Gastrocnemius medialis (tissue), 4 donors: ENCODE data around the gene SEC22A. TPM values are rescaled to one million over a fixed set of nuclear protein-coding genes. Genes with fewer than 3 reads are reported as not detected.
"Not testable (repeated sequence)": the region's sequence is repeated elsewhere in the genome, so short reads cannot be mapped to it uniquely, and the experiment has no call there.

Experiments used
- ATAC-seq, 2 donors: fragments of 150-250 bp; one replicate each; pipeline ENCODE4 v1.9.1; 2016
- DNase-seq, 2 donors: peaks; one replicate each; pipeline ENCODE4 v3.0.0-alpha.2; 2019
- H3K27ac ChIP-seq, 4 donors: fragments of 200-600 bp; sonication (generic); 1 replicate in 1 of 4; 2 replicates in 3 of 4; pipeline ENCODE4 v1.5.1; 2016 to 2018; ENCODE audit warnings: mild to moderate bottlenecking in 2 of 4, moderate library complexity in 1 of 4
- H3K27me3 ChIP-seq, 3 donors: fragments of 200-600 bp; sonication (generic) in 2 of 3; 1 replicate in 1 of 3; 2 replicates in 2 of 3; pipeline versions ENCODE4 v1.5.1 to v1.6.0; 2016 to 2019; ENCODE audit warnings: mild to moderate bottlenecking in 1 of 3, moderate library complexity in 1 of 3
- H3K36me3 ChIP-seq, 2 donors: fragments of 200-600 bp; sonication (generic) in 1 of 2; one replicate each; pipeline ENCODE4 v1.5.1; 2017 to 2018
- H3K4me1 ChIP-seq, 2 donors: fragments of 200-600 bp; sonication (generic) in 1 of 2; one replicate each; pipeline ENCODE4 v1.5.1; 2016 to 2017; ENCODE audit warnings: mild to moderate bottlenecking in 2 of 2
- H3K4me3 ChIP-seq, 4 donors: fragments of 200-600 bp; sonication (generic) in 3 of 4; 1 replicate in 1 of 4; 2 replicates in 3 of 4; pipeline ENCODE4 v1.5.1; 2016 to 2019; ENCODE audit warnings: mild to moderate bottlenecking in 2 of 4
- H3K9me3 ChIP-seq, 3 donors: fragments of 200-600 bp; sonication (generic) in 2 of 3; 1 replicate in 1 of 3; 2 replicates in 2 of 3; pipeline ENCODE4 v1.5.1; 2016 to 2019
- POLR2A ChIP-seq, 2 donors: fragments of 450-650 bp; IDR thresholded peaks; one replicate each; pipeline ENCODE4 v1.6.1; 2017; ENCODE audit warnings: antibody characterized with exemption in 2 of 2, mild to moderate bottlenecking in 2 of 2, moderate library complexity in 2 of 2
- in situ Hi-C, 4 donors: fragments of 200-750 bp; cut with MboI; loops; one replicate each; pipeline versions ENCODE4 v1.15.0 to v1.8.0; 2017; ENCODE audit warnings: low sequenced_read_pairs in 4 of 4
- intact Hi-C: fragments of 100-400 bp; cut with DNase I; formaldehyde crosslinking; loops from one replicate; pipeline ENCODE4 v1.15.1; 2023; ENCODE audit warnings: low total_unique reads
- total RNA-seq, 4 donors: library from RNA; depleted of rRNA; stranded (reverse); fragments of >200 nt; gene quantifications; one replicate each; pipeline versions ENCODE4 v1.1.0 to v1.2.3, GENCODE V29; 2016
- TF ChIP-seq, protein P1 (sequence below), 5 experiments: fragments of 450-650 bp in 3 of 5; fragments of 200-600 bp in 2 of 5; sonication (generic) in 2 of 5; IDR thresholded peaks in 4 of 5; conservative IDR thresholded peaks in 1 of 5; 1 replicate in 4 of 5; 2 replicates in 1 of 5; pipeline ENCODE4 v1.5.1; 2016 to 2019; ENCODE audit warnings: antibody characterized with exemption in 5 of 5, mild to moderate bottlenecking in 3 of 5, moderate library complexity in 3 of 5

SEC22A gene
- total RNA-seq, 4 donors from 2014 or later = 13.8 to 22.6 (median 16.8) TPM

DNA sequence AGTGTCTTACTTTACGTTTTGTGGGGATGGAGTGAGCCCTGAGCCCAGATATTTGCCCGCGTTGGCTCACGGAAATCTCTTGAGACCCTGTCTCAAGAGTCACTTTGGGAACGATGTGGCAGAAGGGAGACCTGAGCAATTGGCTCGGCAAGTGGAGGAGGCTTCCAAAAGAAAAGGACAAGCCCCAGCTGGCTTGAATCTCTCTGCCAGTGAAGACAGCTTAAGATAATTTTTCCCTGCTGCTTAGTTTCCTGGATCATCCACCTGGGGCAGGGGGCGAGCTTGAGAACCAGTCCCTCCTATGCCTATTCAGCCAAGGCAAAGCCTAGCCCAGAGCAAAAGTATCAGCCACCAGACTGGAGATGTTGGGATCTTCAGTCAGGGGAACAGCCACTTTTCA, 708 bp downstream of the SEC22A start:
- no peak for DNase-seq
- Histone ChIP-seq H3K27me3 (no peaks in the 10 kb centered on the region), H3K36me3 (no peaks in the 10 kb centered on the region), H3K4me3 (peak overlapping the region; percentile 84 to 99 (median 96)), H3K4me1 (peaks cover 15% of the 10 kb centered on the region in 2 donors), H3K27ac (peak overlapping the region; percentile 88 to 93 (median 92)), H3K9me3 (no peaks in the 10 kb centered on the region)
- in situ Hi-C loops (no loop called here), intact Hi-C loops (loop anchor here (5.0 kb wide), 1 partner anchor 135 kb away; the partner anchor contains the start of gene PDIA5)
- TF ChIP-seq, protein P1, sequence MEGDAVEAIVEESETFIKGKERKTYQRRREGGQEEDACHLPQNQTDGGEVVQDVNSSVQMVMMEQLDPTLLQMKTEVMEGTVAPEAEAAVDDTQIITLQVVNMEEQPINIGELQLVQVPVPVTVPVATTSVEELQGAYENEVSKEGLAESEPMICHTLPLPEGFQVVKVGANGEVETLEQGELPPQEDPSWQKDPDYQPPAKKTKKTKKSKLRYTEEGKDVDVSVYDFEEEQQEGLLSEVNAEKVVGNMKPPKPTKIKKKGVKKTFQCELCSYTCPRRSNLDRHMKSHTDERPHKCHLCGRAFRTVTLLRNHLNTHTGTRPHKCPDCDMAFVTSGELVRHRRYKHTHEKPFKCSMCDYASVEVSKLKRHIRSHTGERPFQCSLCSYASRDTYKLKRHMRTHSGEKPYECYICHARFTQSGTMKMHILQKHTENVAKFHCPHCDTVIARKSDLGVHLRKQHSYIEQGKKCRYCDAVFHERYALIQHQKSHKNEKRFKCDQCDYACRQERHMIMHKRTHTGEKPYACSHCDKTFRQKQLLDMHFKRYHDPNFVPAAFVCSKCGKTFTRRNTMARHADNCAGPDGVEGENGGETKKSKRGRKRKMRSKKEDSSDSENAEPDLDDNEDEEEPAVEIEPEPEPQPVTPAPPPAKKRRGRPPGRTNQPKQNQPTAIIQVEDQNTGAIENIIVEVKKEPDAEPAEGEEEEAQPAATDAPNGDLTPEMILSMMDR (IDR thresholded peaks at IDR 0.05 in 4 of 5, conservative IDR thresholded peaks at IDR 0.05 in 1 of 5) = no peak
- ATAC-seq = no peak

GRCh38 chr3:123218990-123219389, 17.2 kb downstream of the SEC22A start:
- Histone ChIP-seq H3K27ac (no peak overlapping the region), H3K36me3 (no peaks in the 10 kb centered on the region), H3K27me3 (no peaks in the 10 kb centered on the region), H3K4me3 (no peak overlapping the region), H3K4me1 (no peaks in the 10 kb centered on the region), H3K9me3 (no peaks in the 10 kb centered on the region)
- ATAC-seq (no peak), DNase-seq (no peak)
- in situ Hi-C loops (no loop called here), intact Hi-C loops (no loop called here)
- TF ChIP-seq, protein P1 (IDR thresholded peaks at IDR 0.05 in 4 of 5, conservative IDR thresholded peaks at IDR 0.05 in 1 of 5) = no peak
- TF ChIP-seq POLR2A (IDR thresholded peaks at IDR 0.05) = no peak

DNA sequence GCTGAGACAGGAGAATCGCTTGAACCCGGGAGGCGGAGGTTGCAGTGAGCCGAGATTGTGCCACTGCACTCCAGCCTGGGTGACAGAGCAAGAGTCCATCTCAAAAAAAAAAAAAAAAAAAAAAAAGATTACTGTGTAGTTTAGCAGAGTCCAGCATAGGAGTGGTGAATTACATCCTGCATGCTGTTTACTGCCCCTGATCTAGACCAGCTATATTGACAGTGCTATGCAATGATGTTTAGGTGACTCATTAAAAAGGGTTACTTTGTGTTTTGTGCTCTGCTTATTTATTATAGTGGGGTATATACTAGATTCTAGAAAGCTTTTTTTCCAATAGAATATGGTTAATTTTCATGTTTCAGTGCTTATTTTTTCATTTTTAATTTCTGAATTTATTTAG, 19.6 kb downstream of the SEC22A start:
- H3K27me3 ChIP-seq, ATAC-seq, in situ Hi-C loops, intact Hi-C loops, H3K9me3 ChIP-seq, H3K27ac ChIP-seq, DNase-seq, H3K4me1 ChIP-seq, H3K36me3 ChIP-seq, H3K4me3 ChIP-seq: not testable (repeated sequence)

- Histone ChIP-seq H3K9me3 (peaks cover 0 to 6% (median 0%) of the 10 kb centered on the region in 3 donors), H3K27me3 (no peaks in the 10 kb centered on the region), H3K4me3 (no peak overlapping the region), H3K27ac (no peak overlapping the region), H3K36me3 (peaks cover 3 to 31% of the 10 kb centered on the region in 2 donors), H3K4me1 (peaks cover 0 to 6% of the 10 kb centered on the region in 2 donors)
- ATAC-seq (no peak), DNase-seq (no peak)
- intact Hi-C loops (no loop called here), in situ Hi-C loops (no loop called here)
- no peak for TF ChIP-seq POLR2A (IDR thresholded peaks at IDR 0.05)
- TF ChIP-seq, protein P1 (IDR thresholded peaks at IDR 0.05 in 4 of 5, conservative IDR thresholded peaks at IDR 0.05 in 1 of 5) = no peak
These were observed 23.3 kb downstream of the SEC22A start for GRCh38 chr3:123225016-123225415.

- peaks cover 0 to 6% (median 0%) of the 10 kb centered on the region in 3 donors for H3K9me3 ChIP-seq
- intact Hi-C loops = no loop called here
- H3K36me3 ChIP-seq = peaks cover 3 to 31% of the 10 kb centered on the region in 2 donors
- no peak for TF ChIP-seq POLR2A (IDR thresholded peaks at IDR 0.05)
- TF ChIP-seq, protein P1 (IDR thresholded peaks at IDR 0.05 in 4 of 5, conservative IDR thresholded peaks at IDR 0.05 in 1 of 5) = no peak
- in situ Hi-C loops = no loop called here
- DNase-seq (no peak), ATAC-seq (no peak)
- H3K27me3 ChIP-seq = no peaks in the 10 kb centered on the region
- no peak overlapping the region for H3K27ac ChIP-seq
- no peak overlapping the region for H3K4me3 ChIP-seq
- peaks cover 0 to 6% of the 10 kb centered on the region in 2 donors for H3K4me1 ChIP-seq
These were observed 24.8 kb downstream of the SEC22A start for GRCh38 chr3:123226549-123226948.
